NCI-H2227 treated with DMSO at 0.1 percent for 48 hours (cell line): Measurements from ENCODE around the gene PRKCA.
"Not testable (repeated sequence)": the region's sequence is repeated elsewhere in the genome, so short reads cannot be mapped to it uniquely, and the experiment has no call there.

Experiments used
- DNase-seq: peaks from one replicate; lab custom pipeline; 2025; lab: John Stamatoyannopoulos, UW

PRKCA gene

GRCh38 chr17:66290101-66290722, 12.2 kb upstream of the PRKCA start:
- DNase-seq: no peak

GRCh38 chr17:66292353-66292752, 10.1 kb upstream of the PRKCA start:
- no peak for DNase-seq

GRCh38 chr17:66296289-66296725, 6.1 kb upstream of the PRKCA start:
- DNase-seq: no peak

GRCh38 chr17:66297443-66297842, 5.0 kb upstream of the PRKCA start:
- DNase-seq: not testable (repeated sequence)

GRCh38 chr17:66299711-66300110, 2.7 kb upstream of the PRKCA start:
- no peak for DNase-seq

- no peak for DNase-seq
These were observed 1.5 kb upstream of the PRKCA start for GRCh38 chr17:66300956-66301355.

GRCh38 chr17:66301367-66301863, 998 bp upstream of the PRKCA start:
- no peak for DNase-seq

GRCh38 chr17:66302761-66303626, 581 bp downstream of the PRKCA start:
- DNase-seq: no peak

GRCh38 chr17:66304304-66305174, 2.1 kb downstream of the PRKCA start:
- DNase-seq: no peak

- no peak for DNase-seq
These were observed 4.0 kb downstream of the PRKCA start for GRCh38 chr17:66306446-66306845.

- no peak for DNase-seq
These were observed 4.8 kb downstream of the PRKCA start for GRCh38 chr17:66307257-66307656.

GRCh38 chr17:66308856-66309255, 6.4 kb downstream of the PRKCA start:
- DNase-seq: no peak

GRCh38 chr17:66309793-66310192, 7.4 kb downstream of the PRKCA start:
- DNase-seq: no peak

- no peak for DNase-seq
These were observed 8.2 kb downstream of the PRKCA start for GRCh38 chr17:66310528-66311148.

GRCh38 chr17:66312912-66313311, 10.5 kb downstream of the PRKCA start:
- no peak for DNase-seq

GRCh38 chr17:66313325-66313724, 10.9 kb downstream of the PRKCA start:
- no peak for DNase-seq

- DNase-seq: no peak
These were observed 11.7 kb downstream of the PRKCA start for GRCh38 chr17:66313995-66314659.

- no peak for DNase-seq
These were observed 15.2 kb downstream of the PRKCA start for GRCh38 chr17:66317629-66318028.

- DNase-seq: no peak
These were observed 16.8 kb downstream of the PRKCA start for GRCh38 chr17:66319226-66319625.

GRCh38 chr17:66322764-66323163, 20.4 kb downstream of the PRKCA start:
- no peak for DNase-seq

GRCh38 chr17:66324381-66325004, 22.1 kb downstream of the PRKCA start:
- not testable (repeated sequence) for DNase-seq
